Endothelial cell of umbilical vein (primary cell): Measurements from ENCODE around the gene ZNF568. TPM values are rescaled to one million over a fixed set of nuclear protein-coding genes. Genes with fewer than 3 reads are reported as not detected.

Source experiments
- BruUV-seq: library from RNA; stranded (reverse); fragments of 400-500 nt; replicated peaks from 2 replicates; lab custom pipeline; 2021; lab: Mats Ljungman, UMichigan
- CTCF ChIA-PET: fragments of 300-600, 350-600 bp; sonication (Branson Sonifier 250); formaldehyde crosslinking; loops from one replicate; lab custom pipeline; 2021; ENCODE audit warnings: antibody characterized with exemption, inconsistent platforms; lab: Charles Lee
- POLR2A ChIA-PET: fragments of 300-600, 350-600 bp; sonication (Branson Sonifier 250); formaldehyde crosslinking; loops from one replicate; lab custom pipeline; 2021; ENCODE audit warnings: antibody characterized with exemption, inconsistent platforms; lab: Charles Lee
- DNase-seq: peaks from one replicate; pipeline ENCODE4 v3.0.0-alpha.2; 2011; ENCODE audit warnings: low read depth, low spot score
- FAIRE-seq: peaks from 2 replicates; lab custom pipeline; 2011; peaks lifted over from hg19 to GRCh38; lab: Jason Lieb, UNC
- H2AFZ ChIP-seq: 2 replicates; pipeline ENCODE4 v1.6.0; 2012; ENCODE audit warnings: low read depth, low read length, control low read depth, inconsistent platforms
- H3K27ac ChIP-seq: 2 replicates; pipeline ENCODE4 v1.5.1; 2011; ENCODE audit warnings: low read depth, mild to moderate bottlenecking, control low read depth, low read length, moderate library complexity; ENCODE audit not compliant: insufficient read depth
- H3K27me3 ChIP-seq, 2 experiments: 2 replicates each; pipeline versions ENCODE4 v1.6.0 to v1.6.1; 2011; ENCODE audit warnings: low read length in 2 of 2, mixed read lengths in 1 of 2; ENCODE audit not compliant: control insufficient read depth in 2 of 2, insufficient read depth in 2 of 2
- H3K36me3 ChIP-seq, 2 experiments: 2 replicates in 1 of 2; 3 replicates in 1 of 2; pipeline ENCODE4 v1.5.1; 2011; ENCODE audit warnings: low read length in 2 of 2, mild to moderate bottlenecking in 1 of 2, moderate library complexity in 1 of 2; ENCODE audit not compliant: control insufficient read depth in 2 of 2, insufficient read depth in 2 of 2; ENCODE audit errors: extremely low read depth in 1 of 2
- H3K4me1 ChIP-seq: 3 replicates; pipeline ENCODE4 v1.5.1; 2011; ENCODE audit warnings: mild to moderate bottlenecking, low read length; ENCODE audit not compliant: control insufficient read depth, insufficient read depth; ENCODE audit errors: extremely low read depth
- H3K4me2 ChIP-seq: 2 replicates; pipeline ENCODE4 v1.6.1; 2011; ENCODE audit warnings: low read length, control low read depth, mixed read lengths; ENCODE audit not compliant: insufficient read depth
- H3K4me3 ChIP-seq, 3 experiments: fragments of 200-600 bp in 1 of 3; sonication (generic), shearing (Covaris generic) in 1 of 3; replicated peaks in 1 of 3; 2 replicates each; pipeline ENCODE4 v1.5.1; 2011 to 2016; ENCODE audit warnings: control low read depth in 3 of 3, low read length in 3 of 3, mild to moderate bottlenecking in 2 of 3, inconsistent platforms in 1 of 3, low read depth in 1 of 3, moderate library complexity in 1 of 3; ENCODE audit not compliant: insufficient read depth in 1 of 3
- H3K79me2 ChIP-seq: 2 replicates; pipeline ENCODE4 v1.6.0; 2012; ENCODE audit warnings: low read length, inconsistent platforms; ENCODE audit not compliant: control insufficient read depth, insufficient read depth
- H3K9ac ChIP-seq: replicated peaks from 2 replicates; pipeline ENCODE3; 2011; ENCODE audit warnings: low read length, control low read depth; ENCODE audit not compliant: insufficient read depth; ENCODE audit errors: extremely low read depth
- H3K9me1 ChIP-seq: replicated peaks from 3 replicates; pipeline ENCODE4 v1.6.0; 2011; ENCODE audit warnings: mild to moderate bottlenecking, low read length; ENCODE audit not compliant: control insufficient read depth, insufficient read depth; ENCODE audit errors: extremely low read depth
- H3K9me3 ChIP-seq: replicated peaks from 2 replicates; pipeline ENCODE4 v1.5.1; 2012; ENCODE audit warnings: low read length, inconsistent platforms; ENCODE audit not compliant: control insufficient read depth, insufficient read depth
- H4K20me1 ChIP-seq: replicated peaks from 2 replicates; pipeline ENCODE3; 2011; ENCODE audit warnings: mild to moderate bottlenecking, low read length; ENCODE audit not compliant: control insufficient read depth, insufficient read depth; ENCODE audit errors: extremely low read depth
- EZH2 ChIP-seq: IDR thresholded peaks from 2 replicates; pipeline ENCODE4 v1.6.1; 2012; ENCODE audit warnings: borderline replicate concordance, low read depth, mild to moderate bottlenecking, moderate library complexity, low read length, inconsistent platforms; ENCODE audit not compliant: severe bottlenecking
- FOS ChIP-seq: IDR thresholded peaks from 2 replicates; pipeline ENCODE4 v1.6.1; 2011; ENCODE audit warnings: mild to moderate bottlenecking, low read length, moderate library complexity, borderline replicate concordance; ENCODE audit not compliant: insufficient read depth
- GATA2 ChIP-seq: IDR thresholded peaks from 2 replicates; pipeline ENCODE4 v1.7.0; 2011; ENCODE audit warnings: low read depth, mild to moderate bottlenecking, moderate library complexity, mixed read lengths, low read length; ENCODE audit not compliant: insufficient read length, insufficient read depth
- JUN ChIP-seq: IDR thresholded peaks from 2 replicates; pipeline ENCODE4 v1.6.1; 2011; ENCODE audit warnings: borderline replicate concordance, low read depth; ENCODE audit not compliant: insufficient read length, insufficient read depth
- MYC ChIP-seq: IDR thresholded peaks from one replicate; pipeline ENCODE4 v1.6.1; 2011; ENCODE audit warnings: mild to moderate bottlenecking, low read depth, low read length
- POLR2A ChIP-seq: IDR thresholded peaks from 2 replicates; pipeline ENCODE4 v1.6.1; 2012; ENCODE audit warnings: low read depth, mild to moderate bottlenecking, control low read depth, low read length
- POLR2AphosphoS5 ChIP-seq: IDR thresholded peaks from 2 replicates; pipeline ENCODE4 v1.6.1; 2012; ENCODE audit warnings: low read depth, mild to moderate bottlenecking, control low read depth, low read length, moderate library complexity; ENCODE audit not compliant: insufficient read depth
- dilution Hi-C: fragments of 300-500 bp; cut with MboI; formaldehyde crosslinking; loops from one replicate; pipeline ENCODE4 v1.15.0; 2019; ENCODE audit warnings: low sequenced_read_pairs; ENCODE audit not compliant: extremely low pct_ligation_motif_present
- intact Hi-C: fragments of 100-400 bp; cut with micrococcal nuclease; formaldehyde crosslinking; loops from one replicate; pipeline ENCODE4 v1.10.0; 2022
- polyA plus RNA-seq, 4 experiments: library from polyadenylated mRNA; depleted of rRNA in 3 of 4; stranded (reverse) in 3 of 4; unstranded in 1 of 4; fragments of >200 nt; gene quantifications; 2 replicates each; pipeline versions ENCODE4 v1.2.1 to v1.2.3, GENCODE V29; 2011 to 2012; ENCODE audit warnings: missing spikeins in 1 of 4
- total RNA-seq: library from RNA; stranded (reverse); gene quantifications from 2 replicates; pipeline ENCODE4 v1.2.3, GENCODE V29; 2021
- TF ChIP-seq, protein P1 (sequence below), 2 donors: IDR thresholded peaks; 1 replicate in 1 of 2; 2 replicates in 1 of 2; pipeline ENCODE4 v1.5.1; 2011; ENCODE audit warnings: low read length in 2 of 2, mild to moderate bottlenecking in 2 of 2, moderate library complexity in 2 of 2, control low read depth in 1 of 2, inconsistent platforms in 1 of 2, low read depth in 1 of 2; ENCODE audit not compliant: insufficient read depth in 1 of 2; ENCODE audit errors: extremely low read depth in 1 of 2
- TF ChIP-seq, protein P2 (sequence below): IDR thresholded peaks from 2 replicates; pipeline ENCODE4 v1.6.1; 2011; ENCODE audit not compliant: insufficient read depth, insufficient read length

Gene ZNF568
- total and polyA plus RNA-seq, 2 donors (not counting 3 experiments of a cell fraction or from before 2014, with no cell fraction given) = 3.1 to 6.4 TPM

GRCh38 chr19:36963280-36963679 lies 47.1 kb downstream of the ZNF568 start:
- no peaks in the 10 kb centered on the region for H3K9me1 ChIP-seq
- no peaks in the 10 kb centered on the region for H4K20me1 ChIP-seq
- no peak overlapping the region for H3K4me2 ChIP-seq
- peaks cover 2% of the 10 kb centered on the region for H3K9me3 ChIP-seq
- H3K9ac ChIP-seq = no peak overlapping the region
- FAIRE-seq (no peak), DNase-seq (no peak)
- no peak for TF ChIP-seq MYC
- no peak for TF ChIP-seq JUN
- TF ChIP-seq, protein P1, sequence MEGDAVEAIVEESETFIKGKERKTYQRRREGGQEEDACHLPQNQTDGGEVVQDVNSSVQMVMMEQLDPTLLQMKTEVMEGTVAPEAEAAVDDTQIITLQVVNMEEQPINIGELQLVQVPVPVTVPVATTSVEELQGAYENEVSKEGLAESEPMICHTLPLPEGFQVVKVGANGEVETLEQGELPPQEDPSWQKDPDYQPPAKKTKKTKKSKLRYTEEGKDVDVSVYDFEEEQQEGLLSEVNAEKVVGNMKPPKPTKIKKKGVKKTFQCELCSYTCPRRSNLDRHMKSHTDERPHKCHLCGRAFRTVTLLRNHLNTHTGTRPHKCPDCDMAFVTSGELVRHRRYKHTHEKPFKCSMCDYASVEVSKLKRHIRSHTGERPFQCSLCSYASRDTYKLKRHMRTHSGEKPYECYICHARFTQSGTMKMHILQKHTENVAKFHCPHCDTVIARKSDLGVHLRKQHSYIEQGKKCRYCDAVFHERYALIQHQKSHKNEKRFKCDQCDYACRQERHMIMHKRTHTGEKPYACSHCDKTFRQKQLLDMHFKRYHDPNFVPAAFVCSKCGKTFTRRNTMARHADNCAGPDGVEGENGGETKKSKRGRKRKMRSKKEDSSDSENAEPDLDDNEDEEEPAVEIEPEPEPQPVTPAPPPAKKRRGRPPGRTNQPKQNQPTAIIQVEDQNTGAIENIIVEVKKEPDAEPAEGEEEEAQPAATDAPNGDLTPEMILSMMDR (IDR thresholded peaks at IDR 0.05; ENCODE audit: extremely low read depth in 1 of 2, insufficient read depth in 1 of 2, low read depth in 1 of 2, low read length in 2 of 2) = no peak
- TF ChIP-seq GATA2 = no peak
- no peak for TF ChIP-seq EZH2
- TF ChIP-seq FOS = no peak
- TF ChIP-seq POLR2A = no peak
- TF ChIP-seq, protein P2, sequence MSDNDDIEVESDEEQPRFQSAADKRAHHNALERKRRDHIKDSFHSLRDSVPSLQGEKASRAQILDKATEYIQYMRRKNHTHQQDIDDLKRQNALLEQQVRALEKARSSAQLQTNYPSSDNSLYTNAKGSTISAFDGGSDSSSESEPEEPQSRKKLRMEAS = no peak
- no peak for TF ChIP-seq POLR2AphosphoS5
- H3K27me3 ChIP-seq = no peaks in the 10 kb centered on the region
- H3K4me3 ChIP-seq = no peak overlapping the region
- intact Hi-C loops = no loop called here
- H3K27ac ChIP-seq = no peak overlapping the region
- ChIA-PET POLR2A (no interaction called here), CTCF (no interaction called here)
- no peaks in the 10 kb centered on the region for H3K4me1 ChIP-seq
- BruUV-seq = no TSS peak
- H2AFZ ChIP-seq = no peak overlapping the region
- no peaks in the 10 kb centered on the region for H3K36me3 ChIP-seq
- H3K79me2 ChIP-seq = no peaks in the 10 kb centered on the region
- dilution Hi-C loops = no loop called here
